Sigmoid colon (tissue), 7 donors: ENCODE results near the gene PRKG2. TPM values are rescaled to one million over a fixed set of nuclear protein-coding genes. Genes with fewer than 3 reads are reported as not detected.

Experiments
- DNase-seq: peaks from one replicate; pipeline ENCODE4 v3.0.0-alpha.2; 2019
- H3K27ac ChIP-seq, 4 donors: fragments of 200-600 bp; sonication (generic); one replicate each; pipeline ENCODE4 v1.5.1; 2016 to 2019; ENCODE audit warnings: mild to moderate bottlenecking in 1 of 4
- H3K27me3 ChIP-seq, 3 donors: fragments of 200-600 bp; sonication (generic); one replicate each; pipeline ENCODE4 v1.5.1; 2019; ENCODE audit warnings: mild to moderate bottlenecking in 1 of 3
- H3K36me3 ChIP-seq, 4 donors: fragments of 200-600 bp; sonication (generic); one replicate each; pipeline ENCODE4 v1.5.1; 2016 to 2019
- H3K4me1 ChIP-seq, 4 donors: fragments of 200-600 bp; sonication (generic); one replicate each; pipeline ENCODE4 v1.5.1; 2017 to 2019
- H3K4me3 ChIP-seq, 4 donors: fragments of 200-600 bp; sonication (generic); one replicate each; pipeline ENCODE4 v1.5.1; 2017 to 2019; ENCODE audit warnings: mild to moderate bottlenecking in 2 of 4, moderate library complexity in 1 of 4
- H3K9me3 ChIP-seq, 4 donors: fragments of 200-600 bp in 3 of 4; sonication (generic) in 3 of 4; one replicate each; pipeline versions ENCODE4 v1.5.1 to v1.6.1; 2013 to 2019
- CTCF ChIP-seq, 4 experiments: fragments of 450-650 bp in 3 of 4; fragments of 200-600 bp in 1 of 4; IDR thresholded peaks; one replicate each; pipeline ENCODE4 v1.5.1; 2016 to 2019; ENCODE audit warnings: antibody characterized with exemption in 4 of 4, mild to moderate bottlenecking in 3 of 4, moderate library complexity in 2 of 4
- EP300 ChIP-seq, 4 donors: sonication (generic); formaldehyde crosslinking; IDR thresholded peaks; one replicate each; pipeline ENCODE4 v1.6.1; 2017; ENCODE audit warnings: antibody characterized with exemption in 4 of 4
- POLR2A ChIP-seq, 2 donors: fragments of 450-650 bp; IDR thresholded peaks; one replicate each; pipeline ENCODE4 v1.6.1; 2016; ENCODE audit warnings: antibody characterized with exemption in 2 of 2, mild to moderate bottlenecking in 2 of 2, moderate library complexity in 2 of 2
- POLR2AphosphoS5 ChIP-seq, 4 donors: sonication (generic); formaldehyde crosslinking; IDR thresholded peaks; one replicate each; pipeline ENCODE4 v1.6.1; 2017; ENCODE audit warnings: antibody characterized with exemption in 4 of 4
- WGBS, 2 donors: extraction: QIAGEN DNeasy Blood & Tissue Kit; methylation state at CpG; one replicate each; pipeline ENCODE4 v1.1.7; 2013; 5-methylcytosine and 5-hydroxymethylcytosine counted together
- intact Hi-C: fragments of 100-400 bp; cut with DNase I; formaldehyde crosslinking; loops from one replicate; pipeline ENCODE4 v1.15.1; 2023
- polyA plus RNA-seq, 3 donors: library from polyadenylated mRNA; stranded (reverse); fragments of 200-250 nt; gene quantifications; one replicate each; pipeline ENCODE4 v1.2.3, GENCODE V29; 2013
- total RNA-seq, 4 donors: library from RNA; depleted of rRNA; stranded (reverse); fragments of >200 nt; gene quantifications; one replicate each; pipeline ENCODE4 v1.1.0, GENCODE V29; 2016
- donor health status: healthy with polysubstance abuse.
- donor health status: Bipolar disorder and iron deficiency.
- donor health status: healthy.

The PRKG2 gene
- total and polyA plus RNA-seq, 7 donors: 1.2 to 19.9 (median 2.6) TPM

GRCh38 chr4:81085291-81085690 lies 129.7 kb downstream of the PRKG2 start:
- TF ChIP-seq POLR2AphosphoS5 (IDR thresholded peaks at IDR 0.05): no peak
- no peak for TF ChIP-seq EP300 (IDR thresholded peaks at IDR 0.05)
- no peak for TF ChIP-seq POLR2A (IDR thresholded peaks at IDR 0.05)
- no peak for TF ChIP-seq CTCF (IDR thresholded peaks at IDR 0.05)
- Histone ChIP-seq H3K36me3 (no peaks in the 10 kb centered on the region), H3K4me1 (no peaks in the 10 kb centered on the region), H3K4me3 (no peak overlapping the region), H3K9me3 (no peaks in the 10 kb centered on the region), H3K27me3 (no peaks in the 10 kb centered on the region), H3K27ac (no peak overlapping the region)
- no peak for DNase-seq
- 79 to 91% methylated on average over 3 of the region's 3 CpGs for WGBS, 2 donors
- intact Hi-C loops: no loop called here

- intact Hi-C loops: no loop called here
- Histone ChIP-seq H3K36me3 (no peaks in the 10 kb centered on the region), H3K27ac (no peak overlapping the region), H3K4me1 (no peaks in the 10 kb centered on the region), H3K9me3 (no peaks in the 10 kb centered on the region), H3K27me3 (no peaks in the 10 kb centered on the region), H3K4me3 (no peak overlapping the region)
- 71 to 76% methylated on average over 3 of the region's 3 CpGs for WGBS, 2 donors
- no peak for TF ChIP-seq EP300 (IDR thresholded peaks at IDR 0.05)
- TF ChIP-seq CTCF (IDR thresholded peaks at IDR 0.05): no peak
- TF ChIP-seq POLR2AphosphoS5 (IDR thresholded peaks at IDR 0.05): no peak
- no peak for DNase-seq
These were observed 130.4 kb downstream of the PRKG2 start for GRCh38 chr4:81084634-81085033.

- H3K4me3 ChIP-seq: no peak overlapping the region
- no peaks in the 10 kb centered on the region for H3K27me3 ChIP-seq
- H3K9me3 ChIP-seq: no peaks in the 10 kb centered on the region
- no peak overlapping the region for H3K27ac ChIP-seq
- no peaks in the 10 kb centered on the region for H3K4me1 ChIP-seq
- no peaks in the 10 kb centered on the region for H3K36me3 ChIP-seq
- intact Hi-C loops: no loop called here
- TF ChIP-seq POLR2A (IDR thresholded peaks at IDR 0.05): no peak
- TF ChIP-seq EP300 (IDR thresholded peaks at IDR 0.05): no peak
- TF ChIP-seq POLR2AphosphoS5 (IDR thresholded peaks at IDR 0.05): no peak
- TF ChIP-seq CTCF (IDR thresholded peaks at IDR 0.05): no peak
- no peak for DNase-seq
These were observed 131.0 kb downstream of the PRKG2 start for GRCh38 chr4:81084029-81084428.

GRCh38 chr4:81081156-81081555 lies 133.9 kb downstream of the PRKG2 start:
- Histone ChIP-seq H3K9me3 (no peaks in the 10 kb centered on the region), H3K36me3 (no peaks in the 10 kb centered on the region), H3K4me3 (no peak overlapping the region), H3K4me1 (no peaks in the 10 kb centered on the region), H3K27ac (no peak overlapping the region), H3K27me3 (no peaks in the 10 kb centered on the region)
- no peak for DNase-seq
- 86 to 94% methylated on average over 5 of the region's 5 CpGs for WGBS, 2 donors
- intact Hi-C loops: no loop called here
- TF ChIP-seq POLR2A (IDR thresholded peaks at IDR 0.05) (no peak), CTCF (IDR thresholded peaks at IDR 0.05) (no peak), POLR2AphosphoS5 (IDR thresholded peaks at IDR 0.05) (no peak), EP300 (IDR thresholded peaks at IDR 0.05) (no peak)

GRCh38 chr4:81071013-81071412 lies 144.0 kb downstream of the PRKG2 start:
- WGBS, 2 donors: 60 to 61% methylated on average over 2 of the region's 2 CpGs
- H3K27me3 ChIP-seq: no peaks in the 10 kb centered on the region
- H3K9me3 ChIP-seq: no peaks in the 10 kb centered on the region
- no peaks in the 10 kb centered on the region for H3K36me3 ChIP-seq
- intact Hi-C loops: loop anchor here (5.0 kb wide), 1 partner anchor 281 kb away; no protein-coding TSS in a partner anchor
- DNase-seq: no peak
- no peaks in the 10 kb centered on the region for H3K4me1 ChIP-seq
- TF ChIP-seq CTCF (IDR thresholded peaks at IDR 0.05) (no peak), POLR2A (IDR thresholded peaks at IDR 0.05) (no peak), POLR2AphosphoS5 (IDR thresholded peaks at IDR 0.05) (no peak), EP300 (IDR thresholded peaks at IDR 0.05) (no peak)
- H3K27ac ChIP-seq: no peak overlapping the region
- no peak overlapping the region for H3K4me3 ChIP-seq
